HG02884 (cell line): ENCODE measurements around the gene MICU1.
"Not testable (repeated sequence)": the region's sequence is repeated elsewhere in the genome, so short reads cannot be mapped to it uniquely, and the experiment has no call there.

ENCODE experiments used
- ATAC-seq: cut with Tn5 transposase; IDR thresholded peaks from one replicate; pipeline ENCODE4 v1.9.1; 2021; ENCODE audit warnings: mild to moderate bottlenecking, moderate library complexity; ENCODE audit not compliant: unreplicated experiment

Gene MICU1

GRCh38 chr10:72509206-72509799 is 116.6 kb downstream of the MICU1 start:
- ATAC-seq = no peak

DNA sequence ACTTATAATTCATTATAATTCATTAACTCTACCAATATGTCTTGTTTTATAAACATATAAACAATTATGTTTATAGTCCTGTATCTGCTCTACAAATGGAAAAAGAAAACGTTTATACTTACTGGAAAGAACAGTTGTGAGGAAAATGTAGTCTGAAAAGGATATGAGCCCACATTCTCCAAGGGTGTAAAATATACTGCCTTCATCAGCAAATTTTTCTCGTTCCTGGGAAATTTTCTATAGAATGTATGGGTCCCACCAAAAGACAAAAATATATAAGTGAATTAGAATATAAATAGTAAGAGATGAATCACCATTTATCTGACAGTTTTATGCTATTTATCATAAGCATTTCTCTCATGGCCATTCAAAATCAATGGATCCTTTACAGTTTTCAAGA is 117.8 kb downstream of the MICU1 start:
- no peak for ATAC-seq

DNA sequence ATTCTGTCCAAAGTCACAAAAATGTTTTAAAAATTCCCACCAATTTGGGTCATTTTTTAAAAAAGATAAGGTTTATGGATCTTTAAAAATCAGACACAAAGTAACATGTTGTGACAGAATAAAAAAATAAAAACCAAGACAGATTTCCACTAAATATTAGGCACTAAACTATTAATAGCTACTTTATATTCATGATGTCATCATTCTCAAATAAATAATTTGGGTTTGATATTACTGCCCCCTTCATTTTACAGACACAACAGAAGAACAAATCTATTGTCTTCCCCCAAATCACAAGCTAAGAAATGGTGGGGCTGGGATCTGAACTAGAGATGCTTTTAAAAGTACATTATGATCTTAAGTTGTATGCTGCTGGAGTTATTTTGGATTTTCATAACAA is 119.4 kb downstream of the MICU1 start:
- ATAC-seq = no peak

DNA sequence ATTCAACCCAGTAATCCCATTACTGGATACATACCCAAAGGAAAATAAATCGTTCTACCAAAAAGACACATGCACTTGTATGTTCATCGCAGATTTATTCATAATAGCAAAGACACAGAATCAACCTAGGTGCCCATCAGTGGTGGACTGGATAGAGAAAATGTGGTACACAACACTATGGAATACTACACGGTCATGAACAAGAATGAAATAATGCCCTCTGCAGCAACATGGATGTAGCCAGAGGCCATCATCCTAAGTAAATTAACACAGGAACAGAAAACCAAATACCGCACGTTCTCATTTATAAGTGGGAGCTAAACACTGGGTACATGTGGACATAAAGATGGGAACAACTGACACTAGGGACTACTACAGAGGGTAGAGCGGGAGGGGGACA is 120.4 kb downstream of the MICU1 start:
- no peak for ATAC-seq

GRCh38 chr10:72503694-72504438 is 122.0 kb downstream of the MICU1 start:
- ATAC-seq = no peak

- no peak for ATAC-seq
Observed at GRCh38 chr10:72503241-72503640, 122.6 kb downstream of the MICU1 start.

GRCh38 chr10:72502581-72502980 is 123.3 kb downstream of the MICU1 start:
- ATAC-seq = no peak

DNA sequence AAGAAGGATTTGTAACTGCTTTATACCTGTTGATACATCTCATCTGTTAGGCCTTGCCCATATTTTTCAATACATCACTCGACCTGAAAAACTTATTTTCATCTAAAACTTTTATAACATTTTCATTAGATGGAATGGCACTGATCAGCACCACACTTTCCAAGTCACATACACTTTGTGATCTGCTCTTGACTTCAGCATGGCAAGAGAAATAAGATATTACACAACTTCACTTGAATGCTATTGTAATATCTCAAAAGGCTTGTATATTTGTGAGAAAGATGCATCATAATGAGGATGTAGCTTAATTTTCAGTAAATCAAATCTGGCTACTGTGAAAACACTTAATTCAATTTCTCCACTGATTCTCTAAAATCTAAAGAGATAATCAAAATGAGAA is 126.2 kb downstream of the MICU1 start:
- no peak for ATAC-seq

DNA sequence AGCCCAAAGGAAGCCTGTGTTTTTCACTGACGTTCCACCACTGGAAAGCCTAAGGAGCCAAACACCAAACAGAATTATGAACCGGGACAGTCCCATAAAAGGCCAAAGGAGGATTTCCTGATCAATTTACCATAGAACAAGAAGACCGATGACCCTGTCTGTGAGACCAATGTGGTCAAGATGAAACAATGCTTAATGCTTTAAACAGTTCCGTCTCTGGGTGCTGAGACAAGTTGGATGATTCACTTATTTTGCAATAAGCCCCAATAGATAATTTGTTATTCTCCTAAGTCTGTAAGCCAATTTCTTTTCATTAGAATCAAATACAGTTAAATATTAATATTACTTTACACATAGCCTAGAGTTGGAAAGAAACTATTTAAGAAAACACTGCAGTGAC is 134.9 kb downstream of the MICU1 start:
- no peak for ATAC-seq

- no peak for ATAC-seq
Observed at GRCh38 chr10:72487521-72487920, 138.4 kb downstream of the MICU1 start.

DNA sequence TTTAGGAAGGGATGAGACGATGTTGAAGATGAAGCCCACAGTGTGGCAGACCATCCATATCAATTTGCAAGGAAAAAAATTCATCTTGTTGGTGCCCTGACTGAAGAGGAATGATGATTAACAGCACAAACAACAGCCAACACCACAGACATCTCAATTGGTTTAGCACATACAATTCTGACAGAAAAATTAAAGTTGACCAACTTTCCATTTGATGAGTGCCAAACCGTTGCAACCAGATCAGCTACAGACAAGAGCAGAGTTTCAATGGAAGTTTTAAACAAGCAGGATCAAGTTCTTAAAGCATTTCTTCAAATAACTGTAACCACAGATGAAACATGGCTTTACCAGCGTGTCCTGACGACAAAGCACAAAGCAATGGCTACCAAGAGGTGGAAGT is 138.8 kb downstream of the MICU1 start:
- ATAC-seq = no peak

DNA sequence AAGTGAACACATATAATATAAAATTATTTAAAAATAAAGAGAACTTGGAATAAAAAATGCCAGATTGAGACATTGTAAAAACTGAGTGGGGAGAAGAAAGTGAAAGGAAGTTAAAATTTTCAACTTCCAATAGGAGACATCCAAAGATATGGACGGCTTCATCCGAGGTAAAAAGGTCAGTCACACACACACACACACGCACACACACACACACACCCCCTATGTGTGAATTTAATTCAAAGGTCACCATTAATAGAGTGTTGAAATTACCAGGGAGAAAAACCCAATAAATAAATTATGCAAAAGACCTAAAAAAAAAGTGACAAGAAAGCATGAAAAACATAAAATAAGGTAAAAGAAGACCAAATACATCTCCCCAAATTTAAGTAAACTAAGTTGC is 140.2 kb downstream of the MICU1 start:
- no peak for ATAC-seq

DNA sequence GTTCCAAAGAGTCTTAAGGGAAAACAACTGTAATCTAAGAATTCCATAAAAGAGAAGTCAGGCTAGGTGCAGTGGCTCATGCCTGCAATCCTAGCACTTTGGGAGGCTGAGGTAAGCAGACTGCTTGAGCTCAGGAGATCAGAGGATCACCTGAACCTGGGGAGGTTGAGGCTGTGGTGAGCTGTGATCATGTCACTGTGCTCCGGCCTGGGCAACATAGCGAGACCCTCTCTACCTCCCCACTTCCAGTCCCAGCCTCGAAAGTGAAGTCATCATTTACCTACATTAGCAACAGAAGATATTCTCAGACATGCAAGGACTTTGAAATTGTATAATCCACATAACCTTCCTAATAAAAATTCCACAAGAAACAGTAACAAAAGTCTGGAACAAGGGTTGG is 141.4 kb downstream of the MICU1 start:
- no peak for ATAC-seq

DNA sequence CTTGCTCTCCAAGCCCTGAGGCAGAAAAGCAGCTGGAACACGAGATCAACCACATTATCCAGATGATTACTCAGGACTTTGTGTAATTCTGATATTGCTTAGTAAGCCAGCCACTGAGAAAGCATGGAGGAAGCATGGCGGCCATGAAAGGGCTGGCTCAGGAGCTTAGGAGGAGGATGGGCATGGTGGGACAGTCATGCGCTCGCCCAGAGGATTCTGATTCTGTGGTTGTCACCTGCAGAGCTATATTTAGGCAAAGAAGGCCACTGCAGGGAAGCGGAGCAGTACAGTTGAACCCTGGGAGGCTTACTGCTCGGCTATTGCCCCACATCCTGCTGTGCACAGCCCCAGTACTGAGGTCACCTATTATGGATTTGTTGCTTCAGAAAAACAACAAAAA is 142.4 kb downstream of the MICU1 start:
- no peak for ATAC-seq

DNA sequence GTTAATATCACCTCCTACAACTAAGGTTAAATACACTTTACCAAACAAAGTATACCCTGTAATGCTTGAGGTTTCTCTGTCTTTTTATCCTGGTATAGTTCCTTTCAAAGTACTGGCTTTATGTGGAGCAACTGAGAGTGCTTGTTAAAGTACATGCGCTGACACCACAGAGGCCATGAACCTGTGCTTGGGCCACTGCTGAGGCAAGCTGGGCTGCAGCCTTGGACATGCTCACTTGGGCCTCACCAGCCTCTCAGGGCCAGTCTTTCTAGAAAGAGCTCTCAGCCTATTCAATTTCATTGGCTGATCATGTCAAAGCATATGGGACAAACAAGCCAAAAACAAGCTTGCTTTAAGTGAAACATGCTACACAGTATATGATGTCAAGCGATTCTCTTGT is 145.0 kb downstream of the MICU1 start:
- no peak for ATAC-seq

DNA sequence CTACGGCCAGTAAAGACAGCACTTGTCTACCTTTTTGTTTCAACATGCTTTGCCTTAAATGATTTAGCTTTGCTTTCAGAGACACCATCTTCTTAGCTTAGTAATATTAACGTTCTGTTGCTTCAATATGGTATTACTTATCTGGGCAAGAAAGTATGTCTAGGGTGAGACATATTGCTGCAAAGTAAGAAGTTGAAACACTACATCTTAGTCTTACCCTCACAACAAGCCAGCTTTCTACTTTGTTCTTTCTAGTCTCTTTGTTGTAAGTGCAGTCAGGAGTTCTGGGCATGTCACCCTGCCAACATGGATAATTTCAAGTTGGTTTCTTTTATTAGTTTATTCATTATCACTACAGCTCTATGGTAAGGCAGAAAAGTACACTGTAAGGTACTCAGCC is 148.4 kb downstream of the MICU1 start:
- no peak for ATAC-seq

- no peak for ATAC-seq
Observed at GRCh38 chr10:72472306-72472705, 153.6 kb downstream of the MICU1 start.

DNA sequence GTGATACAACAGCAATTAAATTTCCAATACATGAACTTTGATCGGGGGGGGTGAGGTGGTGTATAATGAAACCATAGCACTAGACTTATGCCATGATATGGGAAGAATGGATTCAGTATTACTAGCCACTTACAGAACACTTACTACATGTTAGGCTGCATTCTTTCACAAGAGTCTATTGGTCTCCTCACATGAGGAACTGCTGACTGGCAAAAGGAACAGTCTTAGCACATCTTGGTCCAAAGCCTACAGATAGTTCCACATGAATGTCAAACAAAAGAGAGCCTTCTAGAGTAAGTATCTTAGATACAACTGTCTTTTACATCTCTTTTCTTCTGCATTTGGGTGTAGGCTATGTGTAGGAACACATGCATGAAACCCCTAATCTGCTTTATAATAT is 155.2 kb downstream of the MICU1 start:
- no peak for ATAC-seq

- not testable (repeated sequence) for ATAC-seq
Observed at GRCh38 chr10:72467064-72467463, 158.8 kb downstream of the MICU1 start.

DNA sequence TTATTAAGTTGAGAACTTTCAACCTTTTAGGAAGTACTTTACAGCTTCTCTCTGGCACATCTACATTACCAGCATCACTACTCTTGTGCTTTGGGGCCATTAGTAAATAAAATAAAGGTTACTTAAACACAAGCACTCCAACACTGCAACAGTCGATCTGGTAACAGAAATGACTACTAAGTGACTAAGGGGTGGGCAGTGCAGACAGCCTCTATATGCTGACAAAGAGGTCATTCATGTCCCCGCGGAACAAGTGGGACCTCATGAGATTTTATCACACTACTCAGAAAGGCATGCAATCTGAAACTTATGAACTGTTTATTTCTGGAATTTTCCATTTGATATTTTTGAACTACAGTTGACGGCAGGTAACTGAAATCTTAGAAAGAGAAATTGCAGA is 159.9 kb downstream of the MICU1 start:
- ATAC-seq = no peak

DNA sequence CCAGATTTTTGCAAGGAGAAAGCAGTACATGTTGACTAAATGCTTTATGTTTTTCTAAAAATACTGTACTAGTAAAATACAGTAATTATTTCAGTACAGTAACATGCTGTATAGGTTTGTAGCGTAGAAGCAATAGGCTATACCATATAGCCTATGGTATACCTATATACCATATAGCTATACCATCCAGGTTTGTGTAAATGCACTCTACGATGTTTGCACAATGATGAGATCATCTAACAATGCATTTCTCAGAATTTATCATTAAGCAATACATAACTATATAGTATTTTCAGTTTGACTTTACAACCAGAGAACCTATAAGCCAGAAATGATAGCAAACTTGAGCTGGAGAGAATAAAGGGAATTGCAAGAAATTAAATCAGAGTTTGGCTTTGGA is 161.4 kb downstream of the MICU1 start:
- ATAC-seq = no peak

- ATAC-seq = no peak
Observed at GRCh38 chr10:72462261-72462660, 163.6 kb downstream of the MICU1 start.

DNA sequence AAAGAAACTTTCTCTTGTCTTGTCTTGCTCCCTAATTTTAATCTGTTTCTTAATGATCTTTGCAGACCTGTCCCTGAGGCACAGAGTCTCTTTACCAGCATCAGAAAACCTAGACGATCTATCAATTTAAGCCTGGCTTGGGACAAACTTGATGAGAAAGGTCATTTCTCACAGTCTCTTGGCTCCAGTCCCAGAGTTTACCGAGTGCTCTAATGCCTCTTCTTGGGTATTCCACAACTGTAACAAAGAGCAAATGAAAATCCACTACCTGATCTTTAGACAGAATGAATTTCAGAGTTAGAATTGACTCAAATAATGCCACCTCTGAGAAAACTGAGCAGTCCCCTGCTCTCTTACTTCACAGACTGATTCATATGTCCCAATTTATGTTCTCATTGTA is 164.8 kb downstream of the MICU1 start:
- ATAC-seq = no peak
